HG03354 (cell line): ENCODE data around the gene CDCA8.
"Not testable (repeated sequence)": the region's sequence is repeated elsewhere in the genome, so short reads cannot be mapped to it uniquely, and the experiment has no call there.

Experiments
- ATAC-seq: cut with Tn5 transposase; IDR thresholded peaks from one replicate; pipeline ENCODE4 v1.9.1; 2021; ENCODE audit warnings: mild to moderate bottlenecking; ENCODE audit not compliant: unreplicated experiment, poor library complexity, severe bottlenecking

The CDCA8 gene

GRCh38 chr1:37671261-37671660 lies 21.1 kb upstream of the CDCA8 start:
- no peak for ATAC-seq

- no peak for ATAC-seq
Observed at GRCh38 chr1:37672136-37672870, 20.0 kb upstream of the CDCA8 start.

GRCh38 chr1:37673920-37674319 lies 18.4 kb upstream of the CDCA8 start:
- no peak for ATAC-seq

- no peak for ATAC-seq
Observed at GRCh38 chr1:37676281-37677142, 15.8 kb upstream of the CDCA8 start.

DNA sequence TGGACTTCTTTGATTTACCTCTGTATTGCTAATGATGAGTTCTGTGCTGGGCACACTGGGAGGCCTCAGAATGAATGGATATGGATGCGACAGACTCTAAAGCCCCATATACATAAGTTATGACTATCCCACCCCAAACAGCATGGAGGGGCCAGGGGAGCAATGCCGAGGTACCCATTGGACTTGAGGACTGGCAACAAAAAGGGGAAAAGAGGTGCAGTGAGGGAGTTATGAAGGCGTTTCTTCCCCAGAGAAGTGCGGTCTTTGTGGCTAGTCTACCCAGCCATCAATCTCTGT lies 15.2 kb upstream of the CDCA8 start:
- no peak for ATAC-seq

GRCh38 chr1:37677808-37678207 lies 14.5 kb upstream of the CDCA8 start:
- ATAC-seq: no peak

DNA sequence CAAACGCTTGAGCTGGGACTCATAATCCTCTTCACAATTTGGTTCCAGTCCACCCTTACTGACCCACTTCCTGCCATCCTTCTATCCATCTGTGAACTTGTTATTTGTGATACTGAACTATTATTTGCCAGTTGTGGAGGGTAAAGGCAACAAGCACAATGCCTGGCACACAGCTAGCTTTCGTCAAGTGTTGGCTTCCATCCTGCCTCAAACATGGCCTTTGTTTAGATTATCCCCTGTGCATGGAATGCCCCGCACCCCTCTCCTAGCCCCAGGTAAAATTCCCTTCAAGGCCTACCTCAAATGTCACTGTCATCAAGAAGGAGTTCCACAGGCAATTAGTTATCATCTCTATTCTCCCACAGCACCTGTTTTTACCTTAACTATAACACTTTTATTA lies 11.4 kb upstream of the CDCA8 start:
- ATAC-seq: no peak

GRCh38 chr1:37682334-37682987 lies 9.9 kb upstream of the CDCA8 start:
- ATAC-seq: peak; percentile 57

DNA sequence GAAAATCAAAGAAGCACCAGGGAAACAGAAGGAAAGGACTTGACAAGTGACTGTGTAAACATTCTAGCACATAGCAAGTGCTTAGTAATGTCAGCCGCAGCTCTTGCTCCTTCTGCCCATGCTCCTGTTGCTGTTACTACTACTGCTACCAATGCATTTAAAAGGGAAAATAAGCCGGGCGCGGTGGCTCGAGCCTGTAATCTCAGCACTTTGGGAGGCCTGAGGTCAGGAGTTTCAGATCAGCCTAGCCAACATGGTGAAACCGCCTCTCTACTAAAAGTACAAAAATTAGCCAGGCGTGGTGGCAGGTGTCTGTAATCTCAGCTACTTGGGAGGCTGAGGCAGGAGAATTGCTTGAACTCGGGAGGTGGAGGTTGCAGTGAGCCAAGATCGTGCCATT lies 8.1 kb upstream of the CDCA8 start:
- ATAC-seq: not testable (repeated sequence)

DNA sequence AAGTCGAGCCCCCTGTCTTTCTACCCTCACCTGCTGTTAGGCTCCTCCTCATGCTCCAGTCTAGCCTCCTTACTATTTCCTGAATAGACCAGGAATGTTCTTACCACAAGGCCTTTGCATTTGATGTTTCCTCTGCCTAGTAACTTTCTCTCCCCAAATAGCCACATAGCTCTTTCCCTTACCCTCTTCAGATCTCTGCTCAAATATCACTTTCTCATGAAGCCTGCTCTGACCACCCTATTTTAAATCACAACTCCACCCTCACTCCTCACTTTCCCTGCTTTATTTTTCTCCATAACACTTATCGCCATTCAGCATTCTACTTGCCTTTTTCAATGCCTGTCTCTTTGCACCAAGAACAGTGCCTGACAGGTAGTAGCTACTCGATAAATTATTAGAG lies 6.6 kb upstream of the CDCA8 start:
- ATAC-seq: no peak

DNA sequence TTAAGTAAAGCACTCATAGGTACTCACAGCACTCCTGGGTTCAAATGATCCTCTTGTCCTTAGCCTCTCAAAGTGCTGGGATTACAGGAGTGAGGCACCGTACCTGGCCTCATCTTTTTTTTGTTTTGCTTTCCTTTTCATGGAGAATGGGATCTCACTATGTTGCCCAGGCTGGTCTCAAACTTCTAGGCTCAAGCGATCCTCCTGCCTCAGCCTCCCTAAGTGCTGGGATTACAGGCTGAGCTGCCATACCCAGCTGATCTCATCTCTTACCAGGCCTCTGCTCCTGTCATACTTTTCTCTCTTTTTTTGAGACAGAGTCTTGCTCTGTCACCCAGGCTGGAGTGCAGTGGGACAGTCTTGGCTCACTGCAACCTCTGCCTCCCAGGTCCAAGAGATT lies 4.6 kb upstream of the CDCA8 start:
- ATAC-seq: not testable (repeated sequence)

DNA sequence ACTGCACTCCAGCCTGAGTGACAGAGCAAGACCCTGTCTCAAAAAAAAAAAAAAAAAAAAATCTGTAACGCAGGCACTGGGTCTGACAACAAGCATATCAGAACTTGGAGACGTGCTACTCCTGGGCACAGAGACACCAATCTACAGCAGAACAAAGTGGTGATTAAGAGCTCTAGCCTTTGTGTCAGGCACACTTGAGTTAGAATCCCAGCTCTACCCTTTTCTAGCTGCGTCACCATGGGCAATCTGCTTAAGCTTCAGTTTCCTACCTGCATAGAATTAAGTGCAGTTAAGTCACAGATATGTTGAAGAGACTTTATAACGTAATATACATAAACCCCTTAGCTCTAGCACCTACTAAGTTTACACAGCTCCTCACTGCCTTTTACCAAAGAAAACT lies 3.4 kb upstream of the CDCA8 start:
- no peak for ATAC-seq

- ATAC-seq: peak; percentile 24
Observed at GRCh38 chr1:37691497-37692077, 729 bp upstream of the CDCA8 start.

GRCh38 chr1:37692834-37693175 lies 489 bp downstream of the CDCA8 start:
- ATAC-seq: no peak

DNA sequence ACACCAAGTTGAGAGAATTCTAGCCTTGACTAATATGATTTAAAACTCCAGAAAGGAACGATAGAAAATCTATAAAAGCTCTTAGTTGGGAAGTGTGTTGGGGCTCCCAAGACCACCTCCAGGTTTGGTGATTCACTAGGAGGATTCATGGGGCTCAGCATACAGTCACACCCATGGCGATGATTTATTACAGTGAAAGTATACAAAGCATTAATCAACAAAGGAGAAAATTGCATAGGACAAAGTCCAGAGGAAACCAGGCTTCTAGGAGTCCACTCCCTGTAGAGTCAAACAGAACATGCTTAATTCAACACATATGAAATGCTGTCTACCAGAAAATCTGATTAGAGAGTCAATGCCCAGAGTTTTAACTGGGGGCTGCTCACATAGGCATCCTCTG lies 4.8 kb downstream of the CDCA8 start:
- ATAC-seq: no peak

DNA sequence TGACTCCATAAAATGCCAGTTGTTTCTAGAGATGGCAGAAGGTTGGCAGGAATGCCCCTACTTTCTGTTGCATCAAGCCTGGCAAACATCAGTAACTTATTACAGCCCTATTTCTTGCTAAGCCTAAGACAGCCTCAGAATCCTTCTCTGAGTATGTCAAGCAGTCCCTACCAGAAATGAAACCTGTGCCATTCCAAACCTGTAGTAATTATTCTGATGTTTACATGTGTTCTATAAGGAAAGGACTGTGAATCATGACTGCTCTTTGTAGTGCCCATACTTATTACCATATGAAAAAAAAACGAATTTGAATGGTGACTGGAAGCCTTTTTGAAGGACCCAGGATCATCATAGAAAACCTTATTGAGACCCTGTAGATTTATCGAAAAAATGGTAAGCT lies 5.4 kb downstream of the CDCA8 start:
- no peak for ATAC-seq

DNA sequence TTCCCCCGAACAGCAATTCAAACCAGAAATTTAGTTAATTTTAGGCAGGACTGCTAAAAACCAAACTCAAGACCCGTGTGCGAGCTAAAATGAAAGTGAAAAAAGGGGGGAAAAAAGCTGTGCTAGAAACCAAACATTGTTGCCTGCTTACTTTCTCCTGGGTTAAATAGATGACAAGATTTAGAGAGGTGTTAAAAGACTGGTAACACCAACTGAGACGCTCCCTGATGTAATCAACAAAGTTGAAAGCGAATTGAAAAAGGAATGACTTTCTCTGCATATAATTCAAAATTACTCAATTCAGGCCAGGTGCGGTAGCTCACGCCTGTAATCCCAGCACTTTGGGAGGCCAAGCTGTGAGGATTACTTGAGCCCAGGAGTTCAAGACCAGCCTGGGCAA lies 6.8 kb downstream of the CDCA8 start:
- no peak for ATAC-seq

DNA sequence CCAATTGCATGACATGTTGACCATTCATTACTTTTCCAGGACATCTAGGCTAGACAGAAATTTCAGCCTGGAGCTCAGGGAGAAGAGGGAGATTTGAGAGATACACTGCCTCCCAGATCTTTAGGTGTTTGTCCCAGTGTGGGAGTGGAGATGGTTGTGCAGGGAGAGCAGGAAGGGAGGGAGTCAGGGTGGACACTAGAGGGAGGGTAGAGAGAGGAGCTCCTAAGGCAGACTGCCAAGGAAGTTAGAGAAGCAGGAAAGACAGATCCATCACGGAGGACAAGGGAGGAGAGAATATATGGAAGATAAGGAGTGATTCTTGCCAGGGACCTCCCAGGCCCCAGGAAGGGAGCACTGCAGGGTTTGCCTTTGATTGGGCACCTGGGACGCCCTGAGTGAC lies 8.7 kb downstream of the CDCA8 start:
- no peak for ATAC-seq

DNA sequence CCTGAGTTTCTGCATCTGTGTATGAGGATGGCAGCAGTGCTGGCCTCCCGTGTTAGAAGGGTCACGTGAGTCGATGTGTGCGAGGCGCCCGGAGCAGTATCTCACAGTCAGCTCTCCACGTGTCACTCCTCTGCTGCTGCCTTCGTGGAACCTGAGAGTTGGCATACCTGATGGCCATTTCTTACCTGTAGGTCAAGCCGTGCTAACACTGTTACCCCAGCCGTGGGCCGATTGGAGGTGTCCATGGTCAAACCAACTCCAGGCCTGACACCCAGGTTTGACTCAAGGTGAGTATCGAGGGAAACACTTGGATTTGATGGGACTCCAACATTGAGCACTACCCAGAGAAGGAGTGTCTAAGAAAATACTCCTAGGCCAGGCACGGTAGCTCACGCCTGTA lies 10.7 kb downstream of the CDCA8 start:
- ATAC-seq: no peak

DNA sequence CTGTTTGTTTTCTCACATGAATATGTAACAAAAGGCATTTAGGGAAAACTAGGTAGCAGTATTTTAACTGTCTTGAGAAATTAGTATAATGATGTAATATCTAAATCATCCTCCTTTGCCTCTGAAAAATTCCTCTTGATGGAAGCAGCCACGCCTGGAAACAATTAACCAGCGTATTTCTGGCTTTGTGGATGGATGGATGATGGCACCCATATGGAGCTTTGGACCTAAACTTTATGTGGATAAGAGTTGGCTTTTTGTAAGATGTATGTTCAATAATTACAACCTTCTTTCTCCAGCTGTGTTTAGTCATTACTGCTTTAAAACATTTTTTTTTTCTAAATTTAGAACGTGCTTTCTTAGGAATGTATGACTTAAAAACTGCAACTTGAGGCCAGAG lies 12.7 kb downstream of the CDCA8 start:
- ATAC-seq: no peak

DNA sequence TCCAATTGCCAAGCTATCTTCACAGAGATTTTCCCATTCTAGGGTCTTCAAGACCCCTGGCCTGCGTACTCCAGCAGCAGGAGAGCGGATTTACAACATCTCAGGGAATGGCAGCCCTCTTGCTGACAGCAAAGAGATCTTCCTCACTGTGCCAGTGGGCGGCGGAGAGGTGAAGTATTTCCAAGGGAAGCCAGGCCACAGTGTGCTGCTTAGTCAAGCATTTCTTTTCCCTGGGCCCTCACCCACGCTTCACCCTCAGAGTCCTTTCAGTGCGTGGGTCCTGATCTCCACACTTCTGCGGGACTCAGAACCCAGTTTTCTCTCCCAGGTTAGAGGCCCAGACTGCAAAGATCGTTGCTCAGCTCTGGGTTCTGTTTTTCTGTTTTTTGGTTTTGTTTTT lies 13.1 kb downstream of the CDCA8 start:
- ATAC-seq: no peak
